ENCODE measurements around the gene SNAPC5.

Gene SNAPC5

GRCh38 chr15:66452971-66453580, 44.5 kb downstream of the SNAPC5 start:
- DNase-seq = no peak

- DNase-seq = no peak
These were observed 45.1 kb downstream of the SNAPC5 start for GRCh38 chr15:66452420-66452819.

Data from NCI-H2107 (cell line).